ENCODE data around the gene SRC.
"Not testable (repeated sequence)": the region's sequence is repeated elsewhere in the genome, so short reads cannot be mapped to it uniquely, and the experiment has no call there.

The SRC gene

DNA sequence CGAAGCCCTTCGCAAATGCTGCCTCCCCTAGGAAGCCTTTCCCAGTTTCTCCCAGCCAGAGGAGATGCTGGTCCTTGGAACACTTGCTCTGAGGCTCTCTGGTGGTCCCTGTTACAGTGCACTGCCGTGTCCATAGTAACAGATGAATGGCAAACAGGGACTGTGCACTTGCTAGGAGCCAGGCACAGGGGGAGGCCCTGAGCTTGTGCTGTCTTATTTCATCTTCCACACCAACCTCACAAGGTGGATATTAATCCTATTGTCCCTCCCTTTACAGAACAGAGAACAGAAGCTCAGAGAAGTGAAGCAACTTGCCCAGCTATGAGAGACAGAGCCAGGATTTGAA is 19.0 kb downstream of the SRC start:
- no peak for DNase-seq
- no peaks in the 10 kb centered on the region for H3K9me3 ChIP-seq (ENCODE audit: severe bottlenecking)
- H3K36me3 ChIP-seq = peaks cover 48% of the 10 kb centered on the region
- no peak for TF ChIP-seq CTCF (IDR thresholded peaks at IDR 0.05; ENCODE audit: low read depth, low read length)
- no peaks in the 10 kb centered on the region for H3K27me3 ChIP-seq (ENCODE audit: insufficient read depth, low read depth, severe bottlenecking)
- H3K4me3 ChIP-seq (ENCODE audit: low read depth, low read length) = no peak overlapping the region
- no peak overlapping the region for H3K27ac ChIP-seq

DNA sequence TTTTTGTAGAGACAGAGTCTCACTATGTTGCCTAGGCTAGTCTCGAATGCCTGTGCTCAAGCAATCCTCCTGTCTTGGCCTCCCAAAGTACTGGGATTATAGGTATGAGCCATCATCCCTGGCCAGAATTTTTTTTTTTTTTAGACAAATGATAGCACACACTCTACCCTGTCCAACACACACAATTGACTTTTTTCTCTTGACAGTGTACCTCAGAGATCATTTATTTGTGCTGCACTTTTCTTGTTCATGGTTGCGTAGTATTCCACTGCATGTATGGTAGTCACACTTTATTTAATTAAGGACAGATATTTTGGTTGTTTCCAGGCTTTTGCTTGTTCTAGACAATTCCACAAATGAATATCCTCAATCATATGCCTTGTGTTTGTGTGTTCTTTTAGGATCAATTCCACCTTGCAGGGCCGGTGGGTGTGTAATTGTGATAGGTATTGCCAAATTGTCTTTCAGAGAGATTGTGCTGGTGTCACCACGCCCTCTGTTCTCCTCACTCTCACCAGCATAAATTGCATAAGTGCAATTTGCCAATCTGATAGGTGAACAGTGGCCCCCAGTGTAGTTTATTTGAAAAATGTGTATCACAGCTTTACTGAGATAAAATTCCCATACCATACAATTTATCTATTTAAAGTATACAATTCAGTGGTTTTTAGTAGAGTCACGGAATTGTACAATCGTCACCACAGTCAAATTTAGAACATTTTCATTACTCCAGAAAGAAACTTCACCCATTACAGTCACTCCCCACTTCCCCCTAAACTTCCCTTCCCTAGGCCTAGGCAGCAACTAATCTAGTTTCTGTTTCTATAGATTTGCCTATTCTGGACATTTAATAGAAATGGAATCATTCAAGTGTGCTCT is 20.1 kb downstream of the SRC start:
- DNase-seq = no peak
- H3K27ac ChIP-seq = no peak overlapping the region
- no peak for TF ChIP-seq CTCF (IDR thresholded peaks at IDR 0.05; ENCODE audit: low read depth, low read length)
- no peak overlapping the region for H3K4me3 ChIP-seq (ENCODE audit: low read depth, low read length)
- no peaks in the 10 kb centered on the region for H3K9me3 ChIP-seq (ENCODE audit: severe bottlenecking)
- H3K27me3 ChIP-seq (ENCODE audit: insufficient read depth, low read depth, severe bottlenecking) = no peaks in the 10 kb centered on the region
- peaks cover 49% of the 10 kb centered on the region for H3K36me3 ChIP-seq

GRCh38 chr20:37366743-37367142 is 20.8 kb downstream of the SRC start:
- H3K9me3 ChIP-seq (ENCODE audit: severe bottlenecking) = no peaks in the 10 kb centered on the region
- no peak for TF ChIP-seq CTCF (IDR thresholded peaks at IDR 0.05; ENCODE audit: low read depth, low read length)
- DNase-seq = no peak
- peaks cover 49% of the 10 kb centered on the region for H3K36me3 ChIP-seq
- H3K27ac ChIP-seq = no peak overlapping the region
- no peak overlapping the region for H3K4me3 ChIP-seq (ENCODE audit: low read depth, low read length)
- no peaks in the 10 kb centered on the region for H3K27me3 ChIP-seq (ENCODE audit: insufficient read depth, low read depth, severe bottlenecking)

DNA sequence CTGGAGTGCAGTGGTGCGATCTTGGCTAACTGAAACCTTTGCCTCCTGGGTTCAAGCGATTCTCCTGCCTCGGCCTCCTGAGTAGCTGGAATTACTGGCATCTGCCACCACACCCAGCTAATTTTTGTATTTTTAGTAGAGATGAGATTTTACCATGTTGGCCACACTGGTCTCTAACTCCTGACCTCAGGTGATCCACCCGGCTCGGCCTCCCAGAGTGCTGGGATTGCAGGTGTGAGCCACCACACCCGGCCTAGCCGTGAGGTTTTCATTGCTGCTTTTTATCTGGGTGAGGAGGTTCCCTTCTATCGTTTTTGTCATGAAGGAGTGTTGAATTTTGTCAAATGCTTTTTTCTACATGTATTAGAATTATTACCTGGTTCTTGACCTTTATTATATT is 23.9 kb downstream of the SRC start:
- no peak for TF ChIP-seq CTCF (IDR thresholded peaks at IDR 0.05; ENCODE audit: low read depth, low read length)
- H3K36me3 ChIP-seq = peaks cover 51% of the 10 kb centered on the region
- no peaks in the 10 kb centered on the region for H3K27me3 ChIP-seq (ENCODE audit: insufficient read depth, low read depth, severe bottlenecking)
- H3K4me3 ChIP-seq (ENCODE audit: low read depth, low read length) = no peak overlapping the region
- DNase-seq = no peak
- no peaks in the 10 kb centered on the region for H3K9me3 ChIP-seq (ENCODE audit: severe bottlenecking)
- H3K27ac ChIP-seq = no peak overlapping the region

- H3K4me3 ChIP-seq (ENCODE audit: low read depth, low read length); H3K27ac ChIP-seq; DNase-seq; H3K9me3 ChIP-seq (ENCODE audit: severe bottlenecking); H3K27me3 ChIP-seq (ENCODE audit: insufficient read depth, low read depth, severe bottlenecking): not testable (repeated sequence)
- H3K36me3 ChIP-seq = peaks cover 44% of the 10 kb centered on the region
Observed at GRCh38 chr20:37371845-37372244, 25.9 kb downstream of the SRC start.

GRCh38 chr20:37372441-37372840 is 26.5 kb downstream of the SRC start:
- Histone ChIP-seq H3K9me3 (ENCODE audit: severe bottlenecking) (no peaks in the 10 kb centered on the region), H3K36me3 (peaks cover 47% of the 10 kb centered on the region), H3K27me3 (ENCODE audit: insufficient read depth, low read depth, severe bottlenecking) (no peaks in the 10 kb centered on the region), H3K4me3 (ENCODE audit: low read depth, low read length) (no peak overlapping the region), H3K27ac (no peak overlapping the region)
- TF ChIP-seq CTCF (IDR thresholded peaks at IDR 0.05; ENCODE audit: low read depth, low read length) = no peak
- DNase-seq = no peak

Data from WERI-Rb-1 (cell line).